Measurements from ENCODE around the gene STAB2.

STAB2 gene

GRCh38 chr12:103586132-103586531 is 941 bp upstream of the STAB2 start:
- H3K4me1 ChIP-seq (ENCODE audit: insufficient read depth, low read length, severe bottlenecking) = no peaks in the 10 kb centered on the region
- no peaks in the 10 kb centered on the region for H3K36me3 ChIP-seq (ENCODE audit: insufficient read depth, low read length)
- H3K4me2 ChIP-seq (ENCODE audit: low read length) = no peak overlapping the region
- H3F3A ChIP-seq (ENCODE audit: insufficient read depth, low read length) = no peaks in the 10 kb centered on the region
- no peaks in the 10 kb centered on the region for H3K9me3 ChIP-seq (ENCODE audit: low read length)
- TF ChIP-seq, protein P1, sequence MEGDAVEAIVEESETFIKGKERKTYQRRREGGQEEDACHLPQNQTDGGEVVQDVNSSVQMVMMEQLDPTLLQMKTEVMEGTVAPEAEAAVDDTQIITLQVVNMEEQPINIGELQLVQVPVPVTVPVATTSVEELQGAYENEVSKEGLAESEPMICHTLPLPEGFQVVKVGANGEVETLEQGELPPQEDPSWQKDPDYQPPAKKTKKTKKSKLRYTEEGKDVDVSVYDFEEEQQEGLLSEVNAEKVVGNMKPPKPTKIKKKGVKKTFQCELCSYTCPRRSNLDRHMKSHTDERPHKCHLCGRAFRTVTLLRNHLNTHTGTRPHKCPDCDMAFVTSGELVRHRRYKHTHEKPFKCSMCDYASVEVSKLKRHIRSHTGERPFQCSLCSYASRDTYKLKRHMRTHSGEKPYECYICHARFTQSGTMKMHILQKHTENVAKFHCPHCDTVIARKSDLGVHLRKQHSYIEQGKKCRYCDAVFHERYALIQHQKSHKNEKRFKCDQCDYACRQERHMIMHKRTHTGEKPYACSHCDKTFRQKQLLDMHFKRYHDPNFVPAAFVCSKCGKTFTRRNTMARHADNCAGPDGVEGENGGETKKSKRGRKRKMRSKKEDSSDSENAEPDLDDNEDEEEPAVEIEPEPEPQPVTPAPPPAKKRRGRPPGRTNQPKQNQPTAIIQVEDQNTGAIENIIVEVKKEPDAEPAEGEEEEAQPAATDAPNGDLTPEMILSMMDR (IDR thresholded peaks at IDR 0.05; ENCODE audit: low read length) = no peak
- no peak for TF ChIP-seq EZH2 (IDR thresholded peaks at IDR 0.05; ENCODE audit: borderline replicate concordance, low read length)
- H3K9ac ChIP-seq (ENCODE audit: low read length) = no peak overlapping the region
- H3K27me3 ChIP-seq (ENCODE audit: insufficient read depth, low read length) = no peaks in the 10 kb centered on the region
- H4K20me1 ChIP-seq (ENCODE audit: insufficient read depth, low read length) = no peaks in the 10 kb centered on the region
- H3K9me2 ChIP-seq (ENCODE audit: low read depth, low read length) = no peaks in the 10 kb centered on the region
- H3K27ac ChIP-seq (ENCODE audit: low read depth, low read length, poor library complexity, severe bottlenecking) = no peak overlapping the region
- no peaks in the 10 kb centered on the region for H3K79me2 ChIP-seq (ENCODE audit: insufficient read depth, low read length)
- no peak overlapping the region for H2AFZ ChIP-seq (ENCODE audit: low read length)
- no peak overlapping the region for H3K4me3 ChIP-seq (ENCODE audit: low read depth, low read length, poor library complexity, severe bottlenecking)

DNA sequence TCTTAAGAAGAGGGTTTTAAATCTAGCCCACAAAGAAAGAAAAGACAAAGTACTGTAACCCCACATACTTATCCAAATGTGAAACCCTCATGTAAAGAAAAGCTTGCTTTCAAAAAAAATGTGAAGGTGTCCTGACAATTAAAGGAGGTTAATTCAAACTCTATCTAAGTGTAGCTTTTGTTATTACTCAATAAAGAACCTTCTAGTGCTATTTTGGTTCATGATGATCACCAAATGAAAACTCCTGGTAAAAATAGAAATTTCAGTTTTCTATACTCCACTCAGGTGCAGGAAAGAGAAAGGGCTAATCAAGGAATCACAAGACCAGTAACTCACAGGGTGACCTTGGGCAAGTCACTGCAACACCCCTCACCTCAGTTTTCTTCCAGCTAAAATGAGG is 1.6 kb downstream of the STAB2 start:
- TF ChIP-seq, protein P1 (IDR thresholded peaks at IDR 0.05; ENCODE audit: low read length) = no peak
- TF ChIP-seq EZH2 (IDR thresholded peaks at IDR 0.05; ENCODE audit: borderline replicate concordance, low read length) = no peak
- no peaks in the 10 kb centered on the region for H3K4me1 ChIP-seq (ENCODE audit: insufficient read depth, low read length, severe bottlenecking)
- no peaks in the 10 kb centered on the region for H3K9me3 ChIP-seq (ENCODE audit: low read length)
- H3K79me2 ChIP-seq (ENCODE audit: insufficient read depth, low read length) = no peaks in the 10 kb centered on the region
- H2AFZ ChIP-seq (ENCODE audit: low read length) = no peak overlapping the region
- H3K9me2 ChIP-seq (ENCODE audit: low read depth, low read length) = no peaks in the 10 kb centered on the region
- no peaks in the 10 kb centered on the region for H3F3A ChIP-seq (ENCODE audit: insufficient read depth, low read length)
- no peaks in the 10 kb centered on the region for H4K20me1 ChIP-seq (ENCODE audit: insufficient read depth, low read length)
- no peak overlapping the region for H3K9ac ChIP-seq (ENCODE audit: low read length)
- no peak overlapping the region for H3K27ac ChIP-seq (ENCODE audit: low read depth, low read length, poor library complexity, severe bottlenecking)
- H3K27me3 ChIP-seq (ENCODE audit: insufficient read depth, low read length) = no peaks in the 10 kb centered on the region
- no peak overlapping the region for H3K4me2 ChIP-seq (ENCODE audit: low read length)
- no peak overlapping the region for H3K4me3 ChIP-seq (ENCODE audit: low read depth, low read length, poor library complexity, severe bottlenecking)
- H3K36me3 ChIP-seq (ENCODE audit: insufficient read depth, low read length) = no peaks in the 10 kb centered on the region

DNA sequence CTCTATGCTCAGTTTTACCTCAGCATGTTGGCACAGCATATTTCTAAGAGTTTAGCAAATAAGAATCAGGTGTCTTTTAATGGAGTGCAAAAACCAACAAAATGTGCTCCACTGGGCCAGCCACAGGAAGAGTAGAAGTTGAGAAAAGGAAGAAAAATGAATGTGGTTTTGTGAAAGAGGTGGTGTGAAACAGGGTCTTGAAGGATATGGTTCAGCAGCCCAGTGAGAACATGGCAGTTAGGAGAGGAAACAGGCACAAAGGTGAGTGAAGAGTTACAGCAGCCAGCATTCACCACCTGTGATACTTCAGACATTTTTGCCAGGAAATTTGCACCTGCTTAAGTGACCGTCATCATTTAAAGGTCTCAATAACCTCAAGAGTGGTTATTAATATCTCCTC is 2.4 kb downstream of the STAB2 start:
- TF ChIP-seq, protein P1 (IDR thresholded peaks at IDR 0.05; ENCODE audit: low read length) = no peak
- no peak for TF ChIP-seq EZH2 (IDR thresholded peaks at IDR 0.05; ENCODE audit: borderline replicate concordance, low read length)
- H4K20me1 ChIP-seq (ENCODE audit: insufficient read depth, low read length) = no peaks in the 10 kb centered on the region
- H3K4me1 ChIP-seq (ENCODE audit: insufficient read depth, low read length, severe bottlenecking) = no peaks in the 10 kb centered on the region
- H3K9me3 ChIP-seq (ENCODE audit: low read length) = no peaks in the 10 kb centered on the region
- no peaks in the 10 kb centered on the region for H3K9me2 ChIP-seq (ENCODE audit: low read depth, low read length)
- no peak overlapping the region for H3K4me2 ChIP-seq (ENCODE audit: low read length)
- H3K79me2 ChIP-seq (ENCODE audit: insufficient read depth, low read length) = no peaks in the 10 kb centered on the region
- no peak overlapping the region for H3K4me3 ChIP-seq (ENCODE audit: low read depth, low read length, poor library complexity, severe bottlenecking)
- no peaks in the 10 kb centered on the region for H3K27me3 ChIP-seq (ENCODE audit: insufficient read depth, low read length)
- no peaks in the 10 kb centered on the region for H3F3A ChIP-seq (ENCODE audit: insufficient read depth, low read length)
- H3K36me3 ChIP-seq (ENCODE audit: insufficient read depth, low read length) = no peaks in the 10 kb centered on the region
- no peak overlapping the region for H2AFZ ChIP-seq (ENCODE audit: low read length)
- no peak overlapping the region for H3K9ac ChIP-seq (ENCODE audit: low read length)
- H3K27ac ChIP-seq (ENCODE audit: low read depth, low read length, poor library complexity, severe bottlenecking) = no peak overlapping the region
